ENCODE data around the gene SSTR1.

- TF ChIP-seq CTCF (IDR thresholded peaks at IDR 0.05) (no peak), POLR2A (IDR thresholded peaks at IDR 0.05) (no peak)
Observed at GRCh38 chr14:38225946-38226345, 18.2 kb downstream of the SSTR1 start.
